Measurements from ENCODE around the gene NAT14.

DNA sequence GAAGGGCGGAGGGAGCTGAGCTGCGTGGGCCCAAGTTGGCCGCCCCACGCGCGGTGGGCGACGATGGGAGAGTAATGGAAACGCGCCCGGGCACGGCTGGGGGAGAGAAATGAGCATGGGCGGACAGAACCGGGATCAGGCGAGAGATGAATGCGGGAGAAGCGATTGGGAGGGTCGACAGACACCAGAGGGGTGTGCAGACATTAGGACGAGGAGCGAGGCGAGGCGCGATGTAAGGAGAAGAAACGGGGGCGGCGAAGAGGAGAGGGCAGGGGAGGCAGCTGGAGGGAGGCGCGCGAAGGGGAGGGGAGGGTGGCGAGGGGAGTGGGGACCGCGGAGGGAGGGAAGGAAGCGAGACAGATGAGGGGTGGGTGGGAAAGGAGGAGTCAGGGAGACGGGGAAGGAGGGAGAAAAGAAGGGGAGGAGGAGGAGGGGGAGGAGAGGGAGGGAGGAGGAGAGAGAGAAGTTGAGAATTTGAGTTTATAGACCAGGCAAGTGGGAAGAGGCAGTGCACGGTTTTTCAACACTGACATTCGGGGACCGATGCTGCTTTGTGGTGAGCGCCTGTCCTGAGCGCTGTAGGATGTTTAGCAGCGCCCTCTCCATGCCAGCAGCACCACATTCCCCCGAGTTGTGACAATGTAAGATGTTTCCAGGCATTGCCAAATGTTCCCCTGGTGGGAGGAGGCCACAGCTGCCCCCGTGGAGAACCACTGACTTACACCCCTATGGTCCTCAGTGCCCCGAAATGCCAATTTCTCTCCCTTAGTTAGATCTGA is 41.8 kb upstream of the NAT14 start, which contains the start of gene SHISA7:
- TF ChIP-seq, protein P1, sequence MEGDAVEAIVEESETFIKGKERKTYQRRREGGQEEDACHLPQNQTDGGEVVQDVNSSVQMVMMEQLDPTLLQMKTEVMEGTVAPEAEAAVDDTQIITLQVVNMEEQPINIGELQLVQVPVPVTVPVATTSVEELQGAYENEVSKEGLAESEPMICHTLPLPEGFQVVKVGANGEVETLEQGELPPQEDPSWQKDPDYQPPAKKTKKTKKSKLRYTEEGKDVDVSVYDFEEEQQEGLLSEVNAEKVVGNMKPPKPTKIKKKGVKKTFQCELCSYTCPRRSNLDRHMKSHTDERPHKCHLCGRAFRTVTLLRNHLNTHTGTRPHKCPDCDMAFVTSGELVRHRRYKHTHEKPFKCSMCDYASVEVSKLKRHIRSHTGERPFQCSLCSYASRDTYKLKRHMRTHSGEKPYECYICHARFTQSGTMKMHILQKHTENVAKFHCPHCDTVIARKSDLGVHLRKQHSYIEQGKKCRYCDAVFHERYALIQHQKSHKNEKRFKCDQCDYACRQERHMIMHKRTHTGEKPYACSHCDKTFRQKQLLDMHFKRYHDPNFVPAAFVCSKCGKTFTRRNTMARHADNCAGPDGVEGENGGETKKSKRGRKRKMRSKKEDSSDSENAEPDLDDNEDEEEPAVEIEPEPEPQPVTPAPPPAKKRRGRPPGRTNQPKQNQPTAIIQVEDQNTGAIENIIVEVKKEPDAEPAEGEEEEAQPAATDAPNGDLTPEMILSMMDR (IDR thresholded peaks at IDR 0.05 in 4 of 5, conservative IDR thresholded peaks at IDR 0.05 in 1 of 5), result no peak
- no peak for TF ChIP-seq POLR2A (IDR thresholded peaks at IDR 0.05)
